ENCODE measurements around the gene SPOCK2. TPM values are rescaled to one million over a fixed set of nuclear protein-coding genes. Genes with fewer than 3 reads are reported as not detected.

Gene SPOCK2
- total and polyA plus RNA-seq, 9 donors = 1.4 to 77.7 (median 8.7) TPM

- no peak for DNase-seq
- no peaks in the 10 kb centered on the region for H3K9me3 ChIP-seq
- H3K27ac ChIP-seq = peak overlapping the region in 1 of 2 donors; percentile 25
- no peaks in the 10 kb centered on the region for H3K36me3 ChIP-seq
- TF ChIP-seq POLR2A (IDR thresholded peaks at IDR 0.05) (no peak), EP300 (IDR thresholded peaks at IDR 0.05) (no peak), CTCF (IDR thresholded peaks at IDR 0.05) (no peak)
- intact Hi-C loops (cut with DNase I) = loop anchor here in 1 of 4 donors (10.0 kb wide), 1 partner anchor 156 kb away; the partner anchor contains the start of genes ANAPC16 and ASCC1
- H3K27me3 ChIP-seq = no peaks in the 10 kb centered on the region
- WGBS, 3 donors = 31 to 35% (median 35%) methylated on average over 21 of the region's 21 CpGs
- H3K4me3 ChIP-seq = no peak overlapping the region
- H3K4me1 ChIP-seq (ENCODE audit: insufficient read depth) = peaks cover 8% of the 10 kb centered on the region
These were observed 29.1 kb downstream of the SPOCK2 start for GRCh38 chr10:72058989-72059842.

GRCh38 chr10:72058347-72058898 lies 29.9 kb downstream of the SPOCK2 start:
- no peak for DNase-seq
- no peak overlapping the region for H3K4me3 ChIP-seq
- H3K27ac ChIP-seq = no peak overlapping the region
- H3K36me3 ChIP-seq = no peaks in the 10 kb centered on the region
- TF ChIP-seq EP300 (IDR thresholded peaks at IDR 0.05) (no peak), CTCF (IDR thresholded peaks at IDR 0.05) (no peak), POLR2A (IDR thresholded peaks at IDR 0.05) (no peak)
- intact Hi-C loops (cut with DNase I) = loop anchor here in 1 of 4 donors (10.0 kb wide), 1 partner anchor 156 kb away; the partner anchor contains the start of genes ANAPC16 and ASCC1
- H3K9me3 ChIP-seq = no peaks in the 10 kb centered on the region
- WGBS, 3 donors = 83 to 86% (median 84%) methylated on average over 12 of the region's 12 CpGs
- no peaks in the 10 kb centered on the region for H3K27me3 ChIP-seq
- peaks cover 8% of the 10 kb centered on the region for H3K4me1 ChIP-seq (ENCODE audit: insufficient read depth)

GRCh38 chr10:72056932-72057751 lies 31.2 kb downstream of the SPOCK2 start:
- no peak overlapping the region for H3K4me3 ChIP-seq
- H3K27me3 ChIP-seq = no peaks in the 10 kb centered on the region
- intact Hi-C loops (cut with DNase I) = loop anchor here in 1 of 4 donors (10.0 kb wide), 1 partner anchor 158 kb away; the partner anchor contains the start of genes ANAPC16 and ASCC1
- no peaks in the 10 kb centered on the region for H3K9me3 ChIP-seq
- no peak for TF ChIP-seq CTCF (IDR thresholded peaks at IDR 0.05)
- no peak for TF ChIP-seq POLR2A (IDR thresholded peaks at IDR 0.05)
- no peak for TF ChIP-seq EP300 (IDR thresholded peaks at IDR 0.05)
- no peak for DNase-seq
- 92 to 94% (median 92%) methylated on average over 25 of the region's 25 CpGs for WGBS, 3 donors
- no peak overlapping the region for H3K27ac ChIP-seq
- H3K36me3 ChIP-seq = no peaks in the 10 kb centered on the region
- peaks cover 8% of the 10 kb centered on the region for H3K4me1 ChIP-seq (ENCODE audit: insufficient read depth)

- peaks cover 8% of the 10 kb centered on the region for H3K4me1 ChIP-seq (ENCODE audit: insufficient read depth)
- TF ChIP-seq POLR2A (IDR thresholded peaks at IDR 0.05) (no peak), CTCF (IDR thresholded peaks at IDR 0.05) (no peak), EP300 (IDR thresholded peaks at IDR 0.05) (no peak)
- H3K9me3 ChIP-seq = no peaks in the 10 kb centered on the region
- no peaks in the 10 kb centered on the region for H3K27me3 ChIP-seq
- H3K36me3 ChIP-seq = no peaks in the 10 kb centered on the region
- intact Hi-C loops (cut with DNase I) = loop anchor here in 1 of 4 donors (10.0 kb wide), 1 partner anchor 159 kb away; the partner anchor contains the start of genes ANAPC16 and ASCC1
- 62 to 77% (median 72%) methylated on average over 5 of the region's 5 CpGs for WGBS, 3 donors
- DNase-seq = no peak
- no peak overlapping the region for H3K4me3 ChIP-seq
- no peak overlapping the region for H3K27ac ChIP-seq
These were observed 32.2 kb downstream of the SPOCK2 start for GRCh38 chr10:72056113-72056512.
